Rectal smooth muscle tissue (tissue), 1 donor: ENCODE measurements around the gene COG5.

Experiments
- H3K27ac ChIP-seq: one replicate; pipeline ENCODE4 v1.7.0; 2013; ENCODE audit warnings: low read depth, low read length, inconsistent platforms
- H3K27me3 ChIP-seq: one replicate; pipeline ENCODE4 v1.7.0; 2013; ENCODE audit warnings: low read length; ENCODE audit not compliant: control insufficient read depth, insufficient read depth
- H3K36me3 ChIP-seq: one replicate; pipeline ENCODE4 v1.7.0; 2013; ENCODE audit warnings: low read length; ENCODE audit not compliant: control insufficient read depth, insufficient read depth
- H3K4me1 ChIP-seq: one replicate; pipeline ENCODE4 v1.7.0; 2013; ENCODE audit warnings: low read length; ENCODE audit not compliant: control insufficient read depth, insufficient read depth
- H3K4me3 ChIP-seq: one replicate; pipeline ENCODE4 v1.7.0; 2013; ENCODE audit warnings: low read length
- H3K9ac ChIP-seq: one replicate; pipeline ENCODE4 v1.7.0; 2013; ENCODE audit warnings: low read length

The COG5 gene

GRCh38 chr7:107464666-107465226 is 99.0 kb downstream of the COG5 start:
- Histone ChIP-seq H3K4me1 (no peaks in the 10 kb centered on the region), H3K9ac (no peak overlapping the region), H3K27ac (no peak overlapping the region), H3K36me3 (no peaks in the 10 kb centered on the region), H3K27me3 (no peaks in the 10 kb centered on the region), H3K4me3 (no peak overlapping the region)

GRCh38 chr7:107463139-107464078 is 100.3 kb downstream of the COG5 start:
- Histone ChIP-seq H3K4me1 (no peaks in the 10 kb centered on the region), H3K27me3 (no peaks in the 10 kb centered on the region), H3K4me3 (no peak overlapping the region), H3K9ac (no peak overlapping the region), H3K27ac (no peak overlapping the region), H3K36me3 (no peaks in the 10 kb centered on the region)

- Histone ChIP-seq H3K4me3 (no peak overlapping the region), H3K4me1 (no peaks in the 10 kb centered on the region), H3K27me3 (no peaks in the 10 kb centered on the region), H3K27ac (no peak overlapping the region), H3K36me3 (no peaks in the 10 kb centered on the region), H3K9ac (no peak overlapping the region)
Observed at GRCh38 chr7:107461938-107462533, 101.7 kb downstream of the COG5 start.

- Histone ChIP-seq H3K27me3 (no peaks in the 10 kb centered on the region), H3K36me3 (no peaks in the 10 kb centered on the region), H3K4me1 (no peaks in the 10 kb centered on the region), H3K9ac (no peak overlapping the region), H3K27ac (no peak overlapping the region), H3K4me3 (no peak overlapping the region)
Observed at GRCh38 chr7:107453388-107453787, 110.3 kb downstream of the COG5 start.

- H3K27me3 ChIP-seq = no peaks in the 10 kb centered on the region
- H3K4me1 ChIP-seq = no peaks in the 10 kb centered on the region
- H3K4me3 ChIP-seq = no peak overlapping the region
- no peak overlapping the region for H3K9ac ChIP-seq
- H3K27ac ChIP-seq = no peak overlapping the region
- H3K36me3 ChIP-seq = no peaks in the 10 kb centered on the region
Observed at GRCh38 chr7:107450970-107451369, 112.8 kb downstream of the COG5 start.

- Histone ChIP-seq H3K36me3 (no peaks in the 10 kb centered on the region), H3K4me3 (no peak overlapping the region), H3K4me1 (no peaks in the 10 kb centered on the region)
Observed at GRCh38 chr7:107446988-107447387, 116.7 kb downstream of the COG5 start.

GRCh38 chr7:107446531-107446930 is 117.2 kb downstream of the COG5 start:
- Histone ChIP-seq H3K27ac (no peak overlapping the region), H3K27me3 (no peaks in the 10 kb centered on the region), H3K4me1 (no peaks in the 10 kb centered on the region), H3K36me3 (no peaks in the 10 kb centered on the region), H3K9ac (no peak overlapping the region), H3K4me3 (no peak overlapping the region)

More at GRCh38 chr7:107446988-107447387, 116.7 kb downstream of the COG5 start:
- Histone ChIP-seq H3K9ac (no peak overlapping the region), H3K27ac (no peak overlapping the region), H3K27me3 (no peaks in the 10 kb centered on the region)

- Histone ChIP-seq H3K4me1 (no peaks in the 10 kb centered on the region), H3K27ac (no peak overlapping the region), H3K4me3 (no peak overlapping the region), H3K36me3 (no peaks in the 10 kb centered on the region), H3K27me3 (no peaks in the 10 kb centered on the region), H3K9ac (no peak overlapping the region)
Observed at GRCh38 chr7:107442678-107443077, 121.0 kb downstream of the COG5 start.

- H3K4me1 ChIP-seq = no peaks in the 10 kb centered on the region
- no peaks in the 10 kb centered on the region for H3K36me3 ChIP-seq
- no peak overlapping the region for H3K4me3 ChIP-seq
- no peak overlapping the region for H3K9ac ChIP-seq
- H3K27ac ChIP-seq = no peak overlapping the region
- H3K27me3 ChIP-seq = no peaks in the 10 kb centered on the region
Observed at GRCh38 chr7:107441581-107442422, 121.9 kb downstream of the COG5 start.

- Histone ChIP-seq H3K36me3 (no peaks in the 10 kb centered on the region), H3K27ac (no peak overlapping the region), H3K4me3 (no peak overlapping the region), H3K27me3 (no peaks in the 10 kb centered on the region), H3K4me1 (no peaks in the 10 kb centered on the region), H3K9ac (no peak overlapping the region)
Observed at GRCh38 chr7:107439025-107439424, 124.7 kb downstream of the COG5 start.

GRCh38 chr7:107435749-107436148 is 128.0 kb downstream of the COG5 start:
- Histone ChIP-seq H3K4me3 (no peak overlapping the region), H3K36me3 (no peaks in the 10 kb centered on the region), H3K27ac (no peak overlapping the region), H3K9ac (no peak overlapping the region), H3K27me3 (no peaks in the 10 kb centered on the region), H3K4me1 (no peaks in the 10 kb centered on the region)

GRCh38 chr7:107432261-107432660 is 131.5 kb downstream of the COG5 start:
- Histone ChIP-seq H3K4me1 (no peaks in the 10 kb centered on the region), H3K27ac (no peak overlapping the region), H3K36me3 (no peaks in the 10 kb centered on the region), H3K27me3 (no peaks in the 10 kb centered on the region), H3K4me3 (no peak overlapping the region), H3K9ac (no peak overlapping the region)
